ENCODE measurements around the gene FOSL2.

FOSL2 gene

DNA sequence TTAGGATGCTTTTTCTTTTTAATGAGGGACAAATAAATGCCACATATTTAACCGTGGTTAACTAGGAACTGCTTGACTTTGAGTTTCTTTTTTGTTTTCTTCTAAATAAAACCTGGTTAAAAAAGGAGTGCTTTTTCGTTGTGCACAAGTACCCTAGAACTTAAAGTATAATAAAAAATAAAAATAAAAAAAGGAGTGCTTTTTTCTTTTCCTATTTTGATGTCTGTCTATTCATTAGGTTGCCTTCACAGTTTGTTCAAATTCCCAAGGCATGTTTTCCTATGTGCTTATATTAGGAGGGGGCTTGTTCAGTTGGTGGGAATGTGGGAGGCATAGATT, 4.4 kb downstream of the FOSL2 start:
- no peak for DNase-seq

- DNase-seq = no peak
These were observed 5.6 kb downstream of the FOSL2 start for GRCh38 chr2:28398101-28398834.

DNA sequence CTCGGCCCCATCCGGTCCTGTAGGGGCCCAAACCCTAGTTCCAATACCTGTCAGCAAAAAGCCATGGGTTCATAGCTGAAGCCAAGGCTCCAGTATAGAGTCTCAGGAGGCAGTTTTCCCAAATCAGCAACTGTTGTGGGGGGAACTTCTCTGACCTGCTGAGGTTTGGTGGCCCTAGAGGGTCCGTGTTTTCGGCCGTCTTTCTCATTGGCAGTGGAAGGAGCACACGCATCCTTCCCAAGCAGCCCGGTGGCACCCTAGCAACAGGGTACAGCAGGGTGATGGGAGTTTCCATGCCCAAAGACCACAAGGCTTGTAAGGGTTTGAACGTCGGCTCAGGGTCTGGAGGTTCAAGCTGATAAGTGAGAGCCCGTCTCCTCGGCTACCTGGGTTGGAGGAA, 6.6 kb downstream of the FOSL2 start:
- DNase-seq = no peak

GRCh38 chr2:28399956-28400355, 7.3 kb downstream of the FOSL2 start:
- no peak for DNase-seq

GRCh38 chr2:28400419-28400818, 7.8 kb downstream of the FOSL2 start:
- DNase-seq = no peak

GRCh38 chr2:28400921-28401320, 8.3 kb downstream of the FOSL2 start:
- no peak for DNase-seq

GRCh38 chr2:28401411-28401810, 8.8 kb downstream of the FOSL2 start:
- DNase-seq = no peak

GRCh38 chr2:28401948-28402550, 9.4 kb downstream of the FOSL2 start:
- DNase-seq = no peak

DNA sequence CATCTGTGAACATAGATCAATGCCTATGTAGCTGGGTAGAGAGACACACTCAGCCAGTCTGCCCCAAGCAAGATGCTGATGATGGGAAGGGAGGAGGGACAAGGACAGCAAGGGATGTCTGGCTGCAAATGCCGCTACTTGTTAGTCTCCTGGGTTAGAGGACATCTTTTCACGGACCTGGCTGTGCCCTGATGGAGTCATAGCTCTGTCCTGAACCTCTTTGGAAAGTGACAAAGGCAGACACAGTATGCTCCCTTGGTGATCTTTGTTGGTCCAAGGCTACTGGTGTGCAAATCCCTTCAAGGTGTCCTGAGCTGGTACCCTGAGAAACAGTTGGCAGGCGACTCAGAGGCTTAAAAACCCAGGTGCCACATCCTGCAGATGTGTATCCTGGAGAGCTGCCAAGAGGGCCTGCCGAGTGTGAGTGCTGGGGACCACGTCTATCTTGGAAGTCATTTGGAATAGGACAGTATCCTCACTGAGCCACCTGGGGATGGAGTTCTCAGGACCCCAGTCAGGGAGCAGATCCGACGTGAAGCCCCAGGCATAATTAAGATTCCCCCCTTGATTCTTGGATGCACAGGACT, 10.8 kb downstream of the FOSL2 start:
- DNase-seq = no peak

DNA sequence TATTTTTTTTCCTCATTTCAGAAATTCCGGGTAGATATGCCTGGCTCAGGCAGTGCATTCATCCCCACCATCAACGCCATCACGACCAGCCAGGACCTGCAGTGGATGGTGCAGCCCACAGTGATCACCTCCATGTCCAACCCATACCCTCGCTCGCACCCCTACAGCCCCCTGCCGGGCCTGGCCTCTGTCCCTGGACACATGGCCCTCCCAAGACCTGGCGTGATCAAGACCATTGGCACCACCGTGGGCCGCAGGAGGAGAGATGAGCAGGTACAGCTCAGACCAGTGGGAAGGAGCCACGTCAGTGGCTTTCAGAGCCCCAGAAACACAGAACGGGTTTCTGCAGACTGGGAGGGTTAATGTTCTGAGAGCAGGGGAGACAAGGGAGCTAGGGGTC, 11.4 kb downstream of the FOSL2 start:
- DNase-seq = no peak

DNA sequence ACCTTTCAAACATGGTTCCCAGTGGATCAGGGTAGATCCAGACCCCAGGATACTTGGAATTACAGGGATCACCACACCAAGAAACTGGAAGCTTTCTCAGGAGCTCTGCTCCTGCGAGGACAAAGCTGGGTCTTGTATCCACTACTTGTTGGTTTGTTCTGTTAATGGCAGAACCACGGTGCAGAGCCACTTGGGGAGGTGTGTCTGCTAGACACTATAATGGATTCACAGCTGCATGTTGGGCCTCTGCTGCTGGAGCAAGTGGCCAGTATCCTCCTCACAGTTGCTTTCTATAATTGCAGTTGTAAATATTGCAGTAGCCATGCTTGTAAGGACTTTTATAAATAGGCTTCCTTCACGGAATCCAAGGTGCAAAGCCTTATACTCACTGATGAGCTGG, 12.9 kb downstream of the FOSL2 start:
- no peak for DNase-seq

GRCh38 chr2:28406276-28407096, 13.8 kb downstream of the FOSL2 start:
- peak; percentile 48 for DNase-seq

GRCh38 chr2:28407131-28407975, 14.7 kb downstream of the FOSL2 start:
- DNase-seq = no peak

DNA sequence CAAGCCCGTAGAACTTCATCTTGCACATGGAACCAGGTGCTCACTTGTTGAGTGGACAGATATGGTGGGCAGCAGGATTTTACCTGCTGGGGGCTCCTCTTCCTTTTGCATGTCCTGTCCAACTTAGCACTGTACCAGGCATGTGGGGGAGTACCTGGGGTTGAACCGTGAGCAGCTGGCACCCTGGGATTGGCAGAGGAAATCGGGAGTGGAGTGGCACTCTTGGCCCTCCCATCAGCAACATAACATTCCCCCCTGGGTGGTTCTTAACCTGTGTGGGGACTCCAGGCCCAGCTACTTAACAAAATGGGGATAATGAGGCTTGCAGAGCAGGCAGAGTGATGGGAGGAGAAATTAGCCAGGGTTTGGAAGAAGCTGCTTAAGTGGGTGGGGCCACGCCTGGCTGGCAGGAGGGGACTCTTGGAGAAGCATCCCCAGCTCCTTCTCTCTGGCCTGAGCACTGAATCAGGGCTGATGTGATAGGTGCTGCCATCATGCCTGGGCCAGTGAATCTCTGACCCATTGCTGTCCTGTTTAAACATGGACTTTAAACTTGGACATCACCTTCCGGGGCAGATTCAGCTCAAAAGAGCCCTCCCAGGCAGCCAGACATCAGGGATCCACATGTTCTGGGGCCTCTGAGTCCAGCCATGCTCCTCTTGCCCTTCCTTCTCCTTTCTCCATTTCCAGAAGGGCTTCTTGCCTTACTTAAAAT, 15.5 kb downstream of the FOSL2 start:
- no peak for DNase-seq

- peak; percentile 56 for DNase-seq
These were observed 16.3 kb downstream of the FOSL2 start for GRCh38 chr2:28408764-28409599.

DNA sequence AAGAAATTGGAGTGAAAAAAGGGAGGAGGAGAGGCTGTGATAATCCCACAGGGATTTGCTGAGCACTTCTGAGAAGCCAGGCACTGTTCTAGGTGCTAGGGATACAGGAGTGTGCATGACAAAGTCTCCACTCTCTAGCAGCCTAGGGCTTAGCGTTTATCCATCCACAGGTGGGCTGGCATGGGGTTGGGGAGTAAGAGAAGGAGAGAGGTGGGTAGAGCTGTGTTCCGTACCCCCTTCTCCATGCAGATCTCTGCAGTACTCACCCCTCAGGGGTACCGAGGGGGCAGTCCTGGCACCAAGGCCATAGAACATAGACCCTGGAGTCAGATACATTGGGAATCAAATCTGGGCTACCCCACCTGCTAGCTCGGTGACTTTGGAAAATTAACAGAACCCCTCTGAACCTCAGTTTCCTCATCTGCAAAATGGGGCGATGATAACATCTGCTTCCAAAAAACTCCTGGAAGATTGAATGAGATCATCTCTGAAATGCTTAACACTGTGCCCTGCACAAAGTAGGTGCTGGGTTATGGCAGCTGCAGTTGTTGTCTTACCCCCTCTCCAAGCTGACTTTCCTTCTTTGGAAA, 18.6 kb downstream of the FOSL2 start:
- no peak for DNase-seq

GRCh38 chr2:28411956-28412609, 19.4 kb downstream of the FOSL2 start:
- no peak for DNase-seq

- DNase-seq = no peak
These were observed 20.0 kb downstream of the FOSL2 start for GRCh38 chr2:28412625-28413151.

GRCh38 chr2:28413152-28413898, 20.7 kb downstream of the FOSL2 start:
- no peak for DNase-seq

Data from activated T-cell treated with anti-CD3 and anti-CD28 coated beads for 4 hours (primary cell).